HG03460 (cell line): ENCODE data around the gene DNAJB13.
A peak's percentile ranks its signal among the peaks of the same experiment; 100 is the strongest.

Experiments used
- ATAC-seq: cut with Tn5 transposase; IDR thresholded peaks from one replicate; pipeline ENCODE4 v1.9.1; 2021; ENCODE audit not compliant: unreplicated experiment

Gene DNAJB13

DNA sequence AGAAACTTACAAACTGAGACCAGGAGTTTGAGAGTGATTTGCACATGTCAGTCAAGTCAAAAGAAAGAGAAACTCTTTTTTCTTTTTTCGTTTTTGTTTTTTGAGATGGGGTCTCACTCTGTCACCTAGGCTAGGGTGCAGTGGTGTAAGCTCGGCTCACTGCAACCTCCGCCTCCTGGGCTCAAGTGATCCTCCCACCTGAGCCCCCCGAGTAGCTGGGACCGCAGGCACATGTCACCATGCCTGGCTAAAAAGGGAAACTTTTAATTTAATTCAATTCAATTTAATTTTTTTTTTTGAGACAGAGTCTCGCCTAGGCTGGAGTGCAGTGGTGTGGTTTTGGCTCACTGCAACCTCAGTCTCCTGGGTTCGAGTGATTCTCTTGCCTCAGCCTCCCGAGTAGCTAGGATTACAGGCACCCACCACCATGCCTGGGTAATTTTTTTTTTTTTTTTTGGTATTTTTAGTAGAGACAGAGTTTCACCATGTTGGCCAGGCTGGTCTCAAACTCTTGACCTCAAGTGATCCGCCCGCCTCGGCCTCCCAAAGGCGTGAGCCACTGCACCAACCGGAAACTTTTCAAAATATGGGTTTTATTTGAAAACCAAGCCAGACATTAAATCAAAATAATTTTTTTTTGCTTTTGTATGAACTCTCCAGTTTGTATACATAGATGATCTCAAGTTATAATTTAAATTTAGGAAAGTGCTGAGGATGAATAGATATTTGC, 48.2 kb downstream of the DNAJB13 start:
- no peak for ATAC-seq

DNA sequence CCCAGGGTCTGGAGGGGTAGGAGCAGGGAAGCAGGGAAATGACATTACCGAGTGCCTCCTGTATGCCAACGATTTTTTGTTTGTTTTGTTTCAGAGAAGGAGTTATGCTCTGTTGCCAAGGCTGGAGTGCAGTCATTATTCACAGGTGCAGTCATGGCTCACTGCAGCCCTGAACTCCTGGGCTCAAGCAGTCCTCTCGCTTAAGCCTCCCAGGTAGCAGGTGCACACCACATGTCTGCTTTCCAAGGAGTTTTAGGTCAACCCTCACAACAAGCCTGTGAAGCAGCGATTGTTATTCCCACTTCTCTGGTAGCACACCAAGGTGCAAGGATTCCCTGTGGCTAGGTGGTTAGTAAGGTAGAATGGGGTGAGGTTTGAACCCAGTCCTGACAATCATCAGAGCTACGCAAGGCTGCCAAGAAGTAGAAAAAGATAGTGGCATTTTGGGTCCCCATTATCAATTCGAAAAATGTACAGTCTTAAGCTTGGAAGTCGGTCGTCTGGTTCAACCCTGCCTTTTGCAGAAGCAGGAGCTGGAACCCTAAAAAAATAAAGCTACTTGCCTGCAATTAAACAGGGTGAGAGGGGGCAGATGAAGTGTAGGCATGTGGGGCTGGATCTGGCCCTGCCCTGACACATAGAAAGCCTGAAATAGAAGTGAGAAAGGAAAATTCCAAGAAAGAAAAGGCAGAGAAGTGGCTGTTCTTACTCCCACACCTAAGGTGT, 48.9 kb downstream of the DNAJB13 start:
- no peak for ATAC-seq

GRCh38 chr11:74000307-74001133, 49.7 kb downstream of the DNAJB13 start:
- no peak for ATAC-seq

- no peak for ATAC-seq
These were observed 51.0 kb downstream of the DNAJB13 start for GRCh38 chr11:74001822-74002286.

- ATAC-seq, result no peak
These were observed 52.0 kb downstream of the DNAJB13 start for GRCh38 chr11:74002832-74003231.

GRCh38 chr11:74004046-74004695, 53.3 kb downstream of the DNAJB13 start:
- ATAC-seq, result no peak

DNA sequence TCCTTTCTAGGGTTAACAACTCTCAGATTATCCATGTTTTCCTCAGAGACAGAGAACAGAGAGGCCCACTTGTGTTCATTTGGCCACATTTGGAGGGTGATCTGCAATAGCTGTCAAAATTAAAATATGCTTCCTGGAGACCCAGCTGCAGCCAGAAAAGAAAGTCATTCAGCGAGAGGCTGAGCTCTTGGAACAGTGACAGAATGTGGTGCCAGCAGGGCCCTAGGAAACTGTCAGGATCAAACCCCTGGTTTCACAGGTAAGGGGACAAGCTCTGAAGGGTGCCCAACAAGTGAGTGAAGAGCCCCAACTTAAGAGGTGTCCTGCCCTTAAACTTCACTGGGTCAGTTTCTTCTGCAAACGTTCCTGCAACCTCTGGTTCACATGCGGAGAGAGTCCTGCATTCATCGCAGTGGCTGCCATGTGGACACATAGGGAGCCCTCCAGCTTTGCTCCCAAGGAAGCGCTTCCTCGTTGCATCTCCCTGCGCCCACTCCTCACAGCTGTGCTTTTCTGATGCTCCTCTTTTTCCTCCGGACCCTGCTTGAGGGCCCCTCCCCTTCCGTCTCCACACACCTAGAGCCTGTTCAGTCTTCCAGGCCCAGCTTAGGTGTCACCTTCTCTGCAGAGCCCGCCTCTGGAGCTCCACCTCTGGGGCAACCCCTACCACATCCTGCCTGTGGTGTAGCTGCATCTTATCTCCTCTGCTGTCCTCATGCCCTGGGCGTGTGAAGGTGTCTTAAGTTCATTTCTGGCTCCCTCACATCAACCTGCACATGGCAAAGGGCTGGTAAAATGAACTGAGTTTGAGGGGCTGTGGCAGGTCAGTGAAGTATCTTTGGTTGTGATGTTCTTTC, 54.2 kb downstream of the DNAJB13 start:
- ATAC-seq, result peak; percentile 62

DNA sequence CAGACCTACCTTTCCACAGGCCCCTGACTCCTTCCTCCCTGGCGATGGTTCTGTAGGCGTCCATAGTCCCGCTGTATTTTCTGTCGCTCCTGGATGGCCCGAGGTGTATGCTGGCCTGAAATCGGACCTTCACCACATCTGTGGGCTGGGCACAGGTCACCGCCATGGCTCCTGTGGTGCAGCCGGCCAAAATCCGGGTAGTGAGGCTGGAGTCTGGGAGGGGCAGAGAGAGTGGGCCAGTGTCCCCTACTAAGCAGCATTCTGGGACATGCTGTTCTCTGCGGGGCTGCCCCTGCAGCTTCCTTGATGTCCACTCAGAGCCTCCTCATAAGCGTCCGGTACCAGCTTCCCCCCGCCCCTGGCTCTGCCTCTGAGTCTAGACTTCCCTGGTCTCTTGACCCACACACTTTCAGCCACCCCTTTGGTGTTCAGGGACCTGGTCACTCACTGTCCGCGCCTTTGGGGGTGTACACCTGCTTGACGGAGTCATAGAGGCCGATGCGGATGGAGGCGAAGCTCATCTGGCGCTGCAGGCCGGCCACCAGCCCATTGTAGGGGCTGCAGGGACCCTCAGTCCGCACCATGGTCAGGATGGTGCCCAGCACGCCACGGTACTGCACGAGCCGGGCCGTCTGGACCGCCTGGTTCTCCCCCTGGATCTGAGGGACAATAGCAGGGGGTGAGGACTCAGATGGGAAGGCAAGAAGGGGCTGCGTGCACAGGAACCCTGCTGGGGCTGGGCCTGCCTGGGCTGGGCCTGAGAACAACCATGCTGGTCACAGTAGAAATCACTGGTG, 55.1 kb downstream of the DNAJB13 start:
- no peak for ATAC-seq

GRCh38 chr11:74006743-74007304, 56.0 kb downstream of the DNAJB13 start:
- ATAC-seq, result no peak

- ATAC-seq, result no peak
These were observed 57.0 kb downstream of the DNAJB13 start for GRCh38 chr11:74007691-74008372.

DNA sequence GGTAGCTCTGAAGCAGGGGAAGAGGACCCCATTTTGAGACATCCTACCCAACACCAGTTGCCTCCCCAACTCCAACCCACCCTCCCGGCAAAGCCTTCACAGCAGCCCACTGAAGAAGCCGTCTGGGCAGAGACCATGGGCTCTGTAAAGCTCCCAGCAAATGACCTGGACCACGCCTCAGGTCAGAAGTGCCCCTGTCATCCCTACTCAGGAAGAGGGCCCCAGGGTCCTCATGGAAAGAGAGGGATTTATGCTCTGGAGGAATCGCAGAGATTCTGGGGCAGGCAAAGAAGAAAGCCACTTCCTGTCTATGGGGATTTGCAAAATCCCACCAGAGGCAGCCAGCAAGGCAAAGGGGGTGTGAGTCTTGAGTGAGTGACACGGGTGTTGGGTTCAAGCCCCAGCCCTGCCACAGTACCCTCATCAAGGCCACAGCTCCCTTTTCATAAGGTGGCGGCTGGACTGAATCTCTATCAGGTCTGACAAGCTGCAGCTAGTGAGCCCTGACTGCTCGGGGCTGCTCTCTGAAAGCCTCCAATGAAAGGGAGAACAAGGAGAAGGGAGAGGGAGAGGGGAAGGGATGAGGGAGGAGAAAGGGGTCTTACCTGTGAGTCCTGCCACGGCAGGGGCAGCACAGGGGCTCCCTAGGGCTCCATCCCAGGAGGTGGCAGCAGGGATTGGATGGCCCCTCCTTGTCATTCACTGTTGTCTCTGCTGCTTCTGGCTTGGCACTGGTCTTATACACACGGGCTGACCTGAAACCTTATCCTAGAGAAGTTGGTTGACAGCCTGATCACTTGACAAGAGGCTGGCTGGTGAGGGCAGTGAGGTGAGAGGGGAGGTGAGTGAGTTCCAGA, 57.8 kb downstream of the DNAJB13 start, which contains the start of gene UCP3:
TSS of gene UCP3 (minus strand) at position 713 of the 857 bp plus-strand sequence. CDS start 2,043 bp downstream, outside the sequence.
- ATAC-seq, result no peak

DNA sequence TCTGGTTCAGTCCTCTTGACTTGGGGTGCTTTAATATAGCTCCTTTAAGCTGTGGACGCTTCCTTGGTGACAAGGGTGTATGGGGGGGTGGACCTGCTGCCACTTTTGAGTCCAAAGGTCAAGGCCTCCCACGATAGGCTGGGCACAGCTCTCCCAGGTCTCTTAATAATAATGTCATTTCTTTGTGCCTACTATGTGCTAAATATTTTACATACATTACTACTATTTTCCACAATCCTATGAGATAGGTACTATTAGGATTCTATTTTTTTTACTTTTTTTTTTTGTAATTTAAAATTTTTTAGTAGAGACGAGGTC, 58.4 kb downstream of the DNAJB13 start:
- ATAC-seq, result no peak

DNA sequence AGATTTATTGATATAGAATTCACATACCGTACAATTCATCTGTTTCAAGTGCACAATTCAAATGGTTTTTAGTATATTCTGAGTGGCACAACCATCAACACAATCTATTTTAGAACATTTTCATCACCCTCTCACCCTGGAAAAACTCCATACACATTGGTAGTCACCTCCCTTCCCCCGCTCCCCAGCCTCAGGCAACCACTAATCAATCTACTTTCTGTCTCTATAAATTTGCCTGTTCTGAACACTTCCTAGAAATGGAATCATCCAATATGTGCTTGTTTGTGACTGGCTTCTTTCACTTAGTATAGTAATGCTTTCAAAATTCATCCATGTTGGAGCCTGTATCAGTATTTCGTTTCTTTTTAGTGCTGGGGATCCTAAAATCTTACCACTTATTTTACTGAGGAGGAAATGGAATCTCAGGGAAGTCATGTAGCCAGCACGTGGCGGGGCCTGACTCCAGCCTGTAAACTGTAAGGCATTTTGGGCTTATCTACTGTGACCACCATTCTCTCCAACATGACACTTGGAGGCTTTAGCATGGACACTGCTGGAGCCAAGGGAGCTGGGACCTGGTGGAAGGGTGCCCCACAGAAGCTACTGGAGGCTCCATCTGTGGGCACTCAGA, 59.0 kb downstream of the DNAJB13 start:
- no peak for ATAC-seq

- ATAC-seq, result no peak
These were observed 59.8 kb downstream of the DNAJB13 start for GRCh38 chr11:74010306-74011300.

- ATAC-seq, result peak; percentile 77
These were observed 60.7 kb downstream of the DNAJB13 start for GRCh38 chr11:74011360-74012073.
